Epithelial cell of proximal tubule (primary cell): ENCODE results near the gene CCDC187. TPM values are rescaled to one million over a fixed set of nuclear protein-coding genes. Genes with fewer than 3 reads are reported as not detected.
A peak's percentile ranks its signal among the peaks of the same experiment; 100 is the strongest.

Source experiments
- DNase-seq: peaks from one replicate; pipeline ENCODE4 v3.0.0-alpha.2; 2011; ENCODE audit warnings: low read depth
- H3K4me3 ChIP-seq: 2 replicates; pipeline ENCODE4 v1.5.1; 2011; ENCODE audit warnings: low read depth, mild to moderate bottlenecking, low read length
- CTCF ChIP-seq: conservative IDR thresholded peaks from 2 replicates; pipeline ENCODE4 v1.5.1; 2012; ENCODE audit warnings: low read depth, mild to moderate bottlenecking, low read length
- total RNA-seq: library from RNA; depleted of rRNA; stranded (reverse); fragments of >200 nt; gene quantifications from 2 replicates; pipeline ENCODE4 v1.2.3, GENCODE V29; 2015

CCDC187 gene
- total RNA-seq, 1 donor from 2014 or later: 0.75 TPM

GRCh38 chr9:136245219-136246150 is 58.4 kb downstream of the CCDC187 start, which contains the start of gene QSOX2:
Gene QSOX2 (minus strand): TSS chr9:136245812. CDS start chr9:136245803, 9 bp downstream.
- DNase-seq: no peak
- H3K4me3 ChIP-seq: peak within 1 kb of the TSS; percentile 88
- no peak for TF ChIP-seq CTCF

GRCh38 chr9:136244969-136245218 is 59.0 kb downstream of the CCDC187 start:
- DNase-seq: no peak
- TF ChIP-seq CTCF: no peak
- peak overlapping the region; percentile 88 for H3K4me3 ChIP-seq

GRCh38 chr9:136244122-136244968 is 59.5 kb downstream of the CCDC187 start:
- no peak for DNase-seq
- no peak for TF ChIP-seq CTCF
- peak overlapping the region; percentile 88 for H3K4me3 ChIP-seq

- no peak for DNase-seq
- no peak overlapping the region for H3K4me3 ChIP-seq
- no peak for TF ChIP-seq CTCF
Observed at GRCh38 chr9:136243631-136244030, 60.3 kb downstream of the CCDC187 start.

GRCh38 chr9:136242918-136243525 is 60.9 kb downstream of the CCDC187 start:
- TF ChIP-seq CTCF: no peak
- no peak for DNase-seq
- H3K4me3 ChIP-seq: no peak overlapping the region

- no peak overlapping the region for H3K4me3 ChIP-seq
- TF ChIP-seq CTCF: no peak
- DNase-seq: no peak
Observed at GRCh38 chr9:136242248-136242647, 61.6 kb downstream of the CCDC187 start.
